SJSA1 (cell line): ENCODE data around the gene OGFR. TPM values are rescaled to one million over a fixed set of nuclear protein-coding genes. Genes with fewer than 3 reads are reported as not detected.
A peak's percentile ranks its signal among the peaks of the same experiment; 100 is the strongest.

Experiments used
- DNase-seq, 2 experiments: peaks; one replicate each; pipeline ENCODE4 v3.0.0-alpha.2; 2015 to 2020; ENCODE audit warnings: low spot score in 2 of 2, low read depth in 1 of 2
- H3K27ac ChIP-seq: fragments of 250-450 bp; sonication (Bioruptor Pico); 2 replicates; pipeline ENCODE4 v1.5.1; 2020; ENCODE audit warnings: mild to moderate bottlenecking, moderate library complexity
- H3K27me3 ChIP-seq: fragments of 250-450 bp; sonication (Bioruptor Pico); replicated peaks from 2 replicates; pipeline ENCODE4 v1.5.1; 2020; ENCODE audit warnings: mild to moderate bottlenecking, moderate library complexity
- H3K36me3 ChIP-seq: fragments of 250-450 bp; sonication (Bioruptor Pico); 2 replicates; pipeline ENCODE4 v1.5.1; 2020; ENCODE audit warnings: mild to moderate bottlenecking
- H3K4me1 ChIP-seq: fragments of 250-450 bp; sonication (Bioruptor Pico); replicated peaks from 2 replicates; pipeline ENCODE4 v1.6.1; 2021; ENCODE audit warnings: mild to moderate bottlenecking
- H3K4me3 ChIP-seq: fragments of 250-450 bp; sonication (Bioruptor Pico); 2 replicates; pipeline ENCODE4 v1.5.1; 2020; ENCODE audit warnings: mild to moderate bottlenecking
- H3K9me3 ChIP-seq: fragments of 250-450 bp; sonication (Bioruptor Pico); replicated peaks from 2 replicates; pipeline ENCODE4 v1.5.1; 2020; ENCODE audit warnings: mild to moderate bottlenecking
- total RNA-seq: library from RNA; depleted of rRNA; stranded (reverse); fragments of >200 nt; shearing (Covaris generic); gene quantifications from 2 replicates; pipeline ENCODE4 v1.2.3, GENCODE V29; 2014; rRNA removed

OGFR gene
- 59.2 and 73.3 TPM in 2 replicates for total RNA-seq

- peaks cover 13% of the 10 kb centered on the region for H3K4me1 ChIP-seq
- peak within 1 kb of the TSS; percentile 75 for H3K27ac ChIP-seq
- peaks cover 68% of the 10 kb centered on the region for H3K36me3 ChIP-seq
- peak in 1 of 2 experiments; percentile 55 for DNase-seq
- no peaks in the 10 kb centered on the region for H3K27me3 ChIP-seq
- no peaks in the 10 kb centered on the region for H3K9me3 ChIP-seq
- peak within 1 kb of the TSS; percentile 99 for H3K4me3 ChIP-seq
Observed at GRCh38 chr20:62804627-62805154, at the start of gene OGFR. TSS of gene OGFR (plus strand) at chr20:62804835. CDS start at chr20:62804860, 25 bp downstream.

- H3K36me3 ChIP-seq, result no peaks in the 10 kb centered on the region
- H3K4me1 ChIP-seq, result no peaks in the 10 kb centered on the region
- no peak for DNase-seq
- H3K4me3 ChIP-seq, result no peak overlapping the region
- no peaks in the 10 kb centered on the region for H3K9me3 ChIP-seq
- H3K27me3 ChIP-seq, result peaks cover 40% of the 10 kb centered on the region
- H3K27ac ChIP-seq, result no peak overlapping the region
Observed at GRCh38 chr20:62754991-62755356, 49.7 kb upstream of the OGFR start.

- Histone ChIP-seq H3K9me3 (no peaks in the 10 kb centered on the region), H3K27me3 (peaks cover 33% of the 10 kb centered on the region), H3K27ac (no peak overlapping the region), H3K36me3 (no peaks in the 10 kb centered on the region), H3K4me1 (no peaks in the 10 kb centered on the region), H3K4me3 (no peak overlapping the region)
- DNase-seq, result no peak
Observed at GRCh38 chr20:62755817-62756724, 48.6 kb upstream of the OGFR start.

GRCh38 chr20:62758226-62758912 lies 46.3 kb upstream of the OGFR start:
- Histone ChIP-seq H3K27me3 (peaks cover 26% of the 10 kb centered on the region), H3K36me3 (no peaks in the 10 kb centered on the region), H3K27ac (no peak overlapping the region), H3K4me1 (no peaks in the 10 kb centered on the region), H3K9me3 (no peaks in the 10 kb centered on the region), H3K4me3 (no peak overlapping the region)
- DNase-seq, result no peak

- H3K27ac ChIP-seq, result no peak overlapping the region
- no peaks in the 10 kb centered on the region for H3K4me1 ChIP-seq
- no peak overlapping the region for H3K4me3 ChIP-seq
- no peak for DNase-seq
- no peaks in the 10 kb centered on the region for H3K36me3 ChIP-seq
- H3K27me3 ChIP-seq, result peaks cover 29% of the 10 kb centered on the region
- H3K9me3 ChIP-seq, result no peaks in the 10 kb centered on the region
Observed at GRCh38 chr20:62759981-62760431, 44.6 kb upstream of the OGFR start.

GRCh38 chr20:62760471-62760855 lies 44.2 kb upstream of the OGFR start:
- Histone ChIP-seq H3K36me3 (no peaks in the 10 kb centered on the region), H3K4me3 (no peak overlapping the region), H3K27me3 (peaks cover 33% of the 10 kb centered on the region), H3K9me3 (no peaks in the 10 kb centered on the region), H3K4me1 (no peaks in the 10 kb centered on the region), H3K27ac (no peak overlapping the region)
- no peak for DNase-seq

- Histone ChIP-seq H3K27me3 (peaks cover 40% of the 10 kb centered on the region), H3K36me3 (no peaks in the 10 kb centered on the region), H3K27ac (no peak overlapping the region), H3K9me3 (no peaks in the 10 kb centered on the region), H3K4me1 (no peaks in the 10 kb centered on the region), H3K4me3 (no peak overlapping the region)
- DNase-seq, result no peak
Observed at GRCh38 chr20:62760856-62761758, 43.5 kb upstream of the OGFR start.

GRCh38 chr20:62761759-62762131 lies 42.9 kb upstream of the OGFR start:
- H3K27ac ChIP-seq, result no peak overlapping the region
- no peak overlapping the region for H3K4me3 ChIP-seq
- H3K36me3 ChIP-seq, result no peaks in the 10 kb centered on the region
- H3K9me3 ChIP-seq, result no peaks in the 10 kb centered on the region
- peaks cover 42% of the 10 kb centered on the region for H3K27me3 ChIP-seq
- H3K4me1 ChIP-seq, result no peaks in the 10 kb centered on the region
- DNase-seq, result no peak

- no peaks in the 10 kb centered on the region for H3K9me3 ChIP-seq
- no peak overlapping the region for H3K4me3 ChIP-seq
- peaks cover 40% of the 10 kb centered on the region for H3K27me3 ChIP-seq
- H3K27ac ChIP-seq, result no peak overlapping the region
- H3K4me1 ChIP-seq, result no peaks in the 10 kb centered on the region
- H3K36me3 ChIP-seq, result no peaks in the 10 kb centered on the region
- no peak for DNase-seq
Observed at GRCh38 chr20:62762376-62762775, 42.3 kb upstream of the OGFR start.

- peaks cover 42% of the 10 kb centered on the region for H3K27me3 ChIP-seq
- H3K27ac ChIP-seq, result no peak overlapping the region
- no peak overlapping the region for H3K4me3 ChIP-seq
- H3K36me3 ChIP-seq, result no peaks in the 10 kb centered on the region
- no peak for DNase-seq
- H3K4me1 ChIP-seq, result no peaks in the 10 kb centered on the region
- no peaks in the 10 kb centered on the region for H3K9me3 ChIP-seq
Observed at GRCh38 chr20:62762801-62763368, 41.8 kb upstream of the OGFR start.

- Histone ChIP-seq H3K27ac (no peak overlapping the region), H3K4me3 (no peak overlapping the region), H3K36me3 (no peaks in the 10 kb centered on the region), H3K27me3 (peaks cover 47% of the 10 kb centered on the region), H3K4me1 (no peaks in the 10 kb centered on the region), H3K9me3 (no peaks in the 10 kb centered on the region)
- DNase-seq, result no peak
Observed at GRCh38 chr20:62763404-62763803, 41.2 kb upstream of the OGFR start.

- peaks cover 55% of the 10 kb centered on the region for H3K27me3 ChIP-seq
- DNase-seq, result no peak
- H3K4me1 ChIP-seq, result no peaks in the 10 kb centered on the region
- H3K9me3 ChIP-seq, result no peaks in the 10 kb centered on the region
- no peak overlapping the region for H3K27ac ChIP-seq
- no peaks in the 10 kb centered on the region for H3K36me3 ChIP-seq
- H3K4me3 ChIP-seq, result no peak overlapping the region
Observed at GRCh38 chr20:62764156-62764935, 40.3 kb upstream of the OGFR start.
